ENCODE measurements around the gene MAD2L2.

MAD2L2 gene

DNA sequence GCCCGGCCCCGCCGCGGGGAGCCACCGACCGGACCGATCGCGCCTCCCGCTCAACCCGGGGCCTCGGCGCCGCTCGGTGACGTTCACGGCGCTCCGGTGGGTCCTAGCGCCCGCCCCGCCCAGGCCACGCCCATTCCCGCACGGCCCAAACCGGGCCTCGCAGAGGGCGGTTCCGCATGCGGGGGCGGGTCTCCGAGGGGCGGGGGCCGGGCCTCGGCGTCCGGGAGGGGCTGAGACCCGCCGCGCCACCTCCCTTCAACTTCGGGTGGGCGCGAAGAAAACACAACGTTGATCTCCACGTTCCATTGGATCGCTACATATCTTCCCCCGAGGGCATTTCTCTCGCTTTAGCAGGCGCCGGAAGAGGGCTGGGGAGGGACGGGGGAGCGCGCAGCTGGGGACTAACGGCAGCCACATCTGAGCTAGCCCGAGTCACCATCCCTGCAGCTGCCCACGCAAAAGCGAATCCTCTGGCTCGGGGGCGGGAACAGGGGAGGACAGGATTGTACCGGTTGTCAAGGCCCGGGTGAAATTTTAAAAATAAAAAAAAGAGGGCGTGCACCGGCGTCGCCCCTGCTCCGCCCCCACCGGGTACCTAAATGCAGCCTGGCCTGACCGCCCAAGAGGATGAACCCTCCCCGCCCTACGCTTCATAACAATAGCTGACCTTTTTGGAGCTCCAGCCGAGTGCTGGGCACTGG, at the start of gene MAD2L2:
Gene MAD2L2, minus strand, starts transcription at position 78 of the 701 bp plus-strand sequence. CDS start 547 bp downstream, outside the sequence.
- peak; percentile 79 for DNase-seq

GRCh38 chr1:11730429-11730891, 49.5 kb upstream of the MAD2L2 start:
- peak; percentile 70 for DNase-seq

- DNase-seq = no peak
These were observed 48.8 kb upstream of the MAD2L2 start for GRCh38 chr1:11729498-11730428.

DNA sequence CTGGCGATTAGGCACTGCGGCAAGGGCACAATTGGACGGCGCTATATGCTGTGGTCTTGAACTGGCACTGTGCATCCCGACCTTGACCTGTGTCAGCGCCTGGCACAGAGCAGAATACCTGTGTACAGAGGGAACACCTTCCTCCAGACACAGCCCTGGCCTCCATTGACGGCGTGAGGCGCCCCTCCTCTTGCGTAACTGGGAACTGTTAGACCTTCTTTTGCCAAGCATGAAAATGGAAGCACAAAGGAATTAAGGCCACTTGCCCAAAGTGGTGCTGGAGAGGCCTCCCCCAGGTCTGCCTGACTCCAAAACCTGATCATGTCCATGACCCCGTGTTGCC, 48.2 kb upstream of the MAD2L2 start:
- no peak for DNase-seq

- DNase-seq = no peak
These were observed 47.3 kb upstream of the MAD2L2 start for GRCh38 chr1:11728126-11728806.

- DNase-seq = no peak
These were observed 46.2 kb upstream of the MAD2L2 start for GRCh38 chr1:11727119-11727518.

- DNase-seq = no peak
These were observed 44.7 kb upstream of the MAD2L2 start for GRCh38 chr1:11725616-11726015.

GRCh38 chr1:11722538-11722937, 41.6 kb upstream of the MAD2L2 start:
- no peak for DNase-seq

GRCh38 chr1:11721311-11721710, 40.4 kb upstream of the MAD2L2 start:
- DNase-seq = no peak

GRCh38 chr1:11720525-11720924, 39.6 kb upstream of the MAD2L2 start:
- DNase-seq = no peak

- DNase-seq = no peak
These were observed 39.1 kb upstream of the MAD2L2 start for GRCh38 chr1:11720033-11720376.

DNA sequence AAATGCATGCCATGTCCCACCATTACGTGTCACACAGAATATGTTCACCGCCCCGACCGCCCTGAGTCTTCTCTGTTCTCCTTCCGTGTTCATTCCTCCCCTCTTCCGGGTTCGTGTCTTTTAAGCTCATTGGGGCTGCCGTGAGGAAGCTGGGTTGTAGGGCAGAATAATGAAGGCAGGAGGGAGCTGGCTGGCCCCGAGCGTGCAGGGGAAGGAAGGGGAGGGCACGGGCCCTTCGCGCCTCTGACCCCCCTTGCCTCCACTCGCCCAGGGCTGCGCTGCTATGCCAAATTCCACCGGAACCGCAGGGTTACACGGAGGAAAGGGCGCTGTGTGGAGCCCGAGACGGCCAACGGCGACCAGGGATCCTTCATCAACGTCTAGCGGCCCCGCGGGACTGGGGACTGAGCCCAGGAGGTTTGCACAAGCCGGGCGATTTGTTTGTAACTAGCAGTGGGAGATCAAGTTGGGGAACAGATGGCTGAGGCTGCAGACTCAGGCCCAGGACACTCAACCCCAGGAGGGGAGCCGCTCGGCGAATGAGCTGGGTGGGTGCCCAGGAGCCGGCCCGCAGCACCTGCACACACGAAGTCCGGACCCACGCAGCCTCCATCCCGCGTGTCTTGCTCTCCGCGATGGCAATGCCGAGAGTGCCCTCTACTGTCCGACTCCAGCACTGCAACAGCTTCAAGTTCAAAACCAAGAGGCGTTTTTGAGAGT, 38.5 kb upstream of the MAD2L2 start:
- peak; percentile 83 for DNase-seq

GRCh38 chr1:11714831-11715575, 34.1 kb upstream of the MAD2L2 start:
- no peak for DNase-seq

- DNase-seq = no peak
These were observed 32.1 kb upstream of the MAD2L2 start for GRCh38 chr1:11713095-11713494.

DNA sequence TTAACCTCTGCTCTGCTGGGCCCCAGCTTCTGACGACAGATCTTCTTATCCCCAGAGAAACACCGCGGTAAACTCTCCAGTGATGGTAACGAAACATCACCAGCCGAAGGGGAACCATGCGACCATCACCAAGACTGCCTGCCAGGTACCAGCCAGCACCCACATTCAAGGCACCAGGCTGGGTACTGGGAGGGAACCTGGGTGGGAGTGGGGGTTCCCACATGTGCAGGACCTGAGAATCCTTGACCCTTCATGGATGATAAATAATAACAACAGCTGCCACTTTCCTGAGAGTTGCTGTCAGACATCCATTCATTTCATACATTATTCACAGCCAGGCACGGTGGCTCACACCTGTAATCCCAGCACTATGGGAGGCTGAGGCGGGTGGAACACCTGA, 31.3 kb upstream of the MAD2L2 start:
- DNase-seq = no peak

- no peak for DNase-seq
These were observed 30.5 kb upstream of the MAD2L2 start for GRCh38 chr1:11711490-11711889.

DNA sequence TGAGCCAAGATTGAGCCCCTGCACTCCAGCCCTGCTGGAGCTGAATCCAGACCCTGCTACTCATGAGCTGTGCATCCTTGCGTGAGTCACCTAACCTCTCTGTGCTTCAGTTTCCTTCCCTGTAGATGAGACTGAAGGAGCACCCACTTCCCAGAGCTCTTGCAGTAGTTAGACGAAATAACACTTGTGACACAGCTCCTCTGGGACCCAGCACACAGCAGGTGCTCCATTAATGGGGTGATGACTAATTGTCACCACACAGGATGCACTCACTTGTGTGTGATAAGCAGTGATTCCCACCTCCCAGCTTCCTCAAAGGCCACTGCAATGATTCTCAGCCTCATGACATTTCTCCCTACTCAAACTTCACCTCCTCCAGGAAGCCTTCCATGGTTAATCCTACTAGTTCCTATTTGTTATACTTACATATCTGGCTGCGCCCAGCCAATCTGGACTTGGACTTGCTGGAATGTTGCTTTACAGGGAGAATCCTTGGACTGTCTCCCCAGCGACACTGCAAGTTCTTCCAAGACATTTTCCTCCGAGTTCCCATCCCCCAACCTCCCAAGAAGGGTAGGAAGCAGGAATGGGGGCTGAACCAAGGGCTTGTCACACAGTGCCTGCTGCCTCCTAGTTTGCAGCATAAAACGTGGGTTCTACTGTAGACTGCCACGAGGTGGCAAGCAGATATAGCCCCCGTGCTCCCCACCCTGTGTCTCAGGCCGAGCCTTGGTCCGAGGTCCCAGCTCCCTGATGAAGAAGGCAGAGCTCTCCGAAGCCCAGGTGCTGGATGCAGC, 27.8 kb upstream of the MAD2L2 start:
- DNase-seq = no peak

GRCh38 chr1:11707621-11708276, 26.8 kb upstream of the MAD2L2 start:
- DNase-seq = no peak

GRCh38 chr1:11706292-11706691, 25.3 kb upstream of the MAD2L2 start:
- DNase-seq = no peak

DNA sequence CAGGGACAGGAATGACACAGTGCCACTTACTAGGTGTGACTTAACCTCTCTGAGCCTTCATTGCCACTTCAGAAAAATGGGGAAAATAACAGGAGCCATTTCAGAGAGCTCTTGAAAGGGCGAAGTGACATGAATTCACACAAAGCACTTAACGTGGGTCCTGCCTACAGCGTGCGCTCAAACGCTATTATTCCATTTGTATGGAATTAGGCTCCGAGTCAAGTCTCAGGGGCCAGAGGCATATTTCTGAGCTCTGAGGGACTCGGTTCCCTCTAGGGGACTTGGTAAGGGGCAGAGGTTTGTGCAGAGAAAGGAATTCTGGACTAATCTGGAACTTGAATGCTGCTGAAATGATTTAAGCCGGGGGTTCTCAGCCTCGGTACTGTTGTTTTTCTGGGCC, 24.6 kb upstream of the MAD2L2 start:
- no peak for DNase-seq

All from CD4-positive, alpha-beta T cell treated with Interleukin-4 for 4 hours (primary cell).